ENCODE data around the gene TANGO2. TPM values are rescaled to one million over a fixed set of nuclear protein-coding genes. Genes with fewer than 3 reads are reported as not detected.

The TANGO2 gene
- total RNA-seq, 3 donors from 2014 or later, result 17.5 to 29.7 (median 27.6) TPM

GRCh38 chr22:19981961-19982920 lies 38.7 kb upstream of the TANGO2 start:
- TF ChIP-seq CTCF (IDR thresholded peaks at IDR 0.05), result no peak
- Histone ChIP-seq H3K4me1 (ENCODE audit: low read depth) (peaks cover 11% of the 10 kb centered on the region), H3K36me3 (ENCODE audit: low read depth) (no peaks in the 10 kb centered on the region), H3K4me3 (no peak overlapping the region), H3K9me3 (no peaks in the 10 kb centered on the region)
- DNase-seq (peak in 1 of 3 donors; percentile 9), ATAC-seq (no peak)
- intact Hi-C loops (cut with DNase I, micrococcal nuclease), result no loop called here

GRCh38 chr22:19982991-19983578 lies 37.8 kb upstream of the TANGO2 start:
- peak in 2 of 3 donors; percentile 21 to 41 for DNase-seq
- peaks cover 11% of the 10 kb centered on the region for H3K4me1 ChIP-seq (ENCODE audit: low read depth)
- no peak for ATAC-seq

GRCh38 chr22:19983741-19984140 lies 37.2 kb upstream of the TANGO2 start:
- DNase-seq (peak in 2 of 3 donors; percentile 16 to 27), ATAC-seq (no peak)
- H3K4me3 ChIP-seq, result no peak overlapping the region
- no peak for TF ChIP-seq CTCF (IDR thresholded peaks at IDR 0.05)
- H3K4me1 ChIP-seq (ENCODE audit: low read depth), result peaks cover 11% of the 10 kb centered on the region
- intact Hi-C loops (cut with DNase I, micrococcal nuclease), result no loop called here
- no peaks in the 10 kb centered on the region for H3K9me3 ChIP-seq
- no peaks in the 10 kb centered on the region for H3K36me3 ChIP-seq (ENCODE audit: low read depth)

More at GRCh38 chr22:19982991-19983578, 37.8 kb upstream of the TANGO2 start:
- intact Hi-C loops (cut with DNase I, micrococcal nuclease), result no loop called here
- Histone ChIP-seq H3K9me3 (no peaks in the 10 kb centered on the region), H3K4me3 (no peak overlapping the region), H3K36me3 (ENCODE audit: low read depth) (no peaks in the 10 kb centered on the region)
- no peak for TF ChIP-seq CTCF (IDR thresholded peaks at IDR 0.05)

GRCh38 chr22:19984201-19984753 lies 36.6 kb upstream of the TANGO2 start:
- H3K36me3 ChIP-seq (ENCODE audit: low read depth), result no peaks in the 10 kb centered on the region
- no peak overlapping the region for H3K4me3 ChIP-seq
- TF ChIP-seq CTCF (IDR thresholded peaks at IDR 0.05), result no peak
- H3K4me1 ChIP-seq (ENCODE audit: low read depth), result peaks cover 11% of the 10 kb centered on the region
- ATAC-seq (no peak), DNase-seq (peak in 2 of 3 donors; percentile 17 to 36)
- H3K9me3 ChIP-seq, result no peaks in the 10 kb centered on the region
- intact Hi-C loops (cut with DNase I, micrococcal nuclease), result no loop called here

GRCh38 chr22:19984851-19985811 lies 35.8 kb upstream of the TANGO2 start:
- intact Hi-C loops (cut with DNase I, micrococcal nuclease), result no loop called here
- H3K4me3 ChIP-seq, result no peak overlapping the region

More at GRCh38 chr22:19984851-19985811, 35.8 kb upstream of the TANGO2 start:
- Histone ChIP-seq H3K36me3 (ENCODE audit: low read depth) (no peaks in the 10 kb centered on the region), H3K9me3 (no peaks in the 10 kb centered on the region), H3K4me1 (ENCODE audit: low read depth) (peaks cover 11% of the 10 kb centered on the region)
- no peak for TF ChIP-seq CTCF (IDR thresholded peaks at IDR 0.05)
- ATAC-seq, result no peak
- DNase-seq, result peak in 2 of 3 donors; percentile 24 to 45

All from mucosa of descending colon (tissue), 3 donors.